NCI-H1048 (cell line): ENCODE data around the gene ALG2.
"Not testable (repeated sequence)": the region's sequence is repeated elsewhere in the genome, so short reads cannot be mapped to it uniquely, and the experiment has no call there.

Experiments used
- DNase-seq: peaks from one replicate; lab custom pipeline; 2025; lab: John Stamatoyannopoulos, UW

ALG2 gene

DNA sequence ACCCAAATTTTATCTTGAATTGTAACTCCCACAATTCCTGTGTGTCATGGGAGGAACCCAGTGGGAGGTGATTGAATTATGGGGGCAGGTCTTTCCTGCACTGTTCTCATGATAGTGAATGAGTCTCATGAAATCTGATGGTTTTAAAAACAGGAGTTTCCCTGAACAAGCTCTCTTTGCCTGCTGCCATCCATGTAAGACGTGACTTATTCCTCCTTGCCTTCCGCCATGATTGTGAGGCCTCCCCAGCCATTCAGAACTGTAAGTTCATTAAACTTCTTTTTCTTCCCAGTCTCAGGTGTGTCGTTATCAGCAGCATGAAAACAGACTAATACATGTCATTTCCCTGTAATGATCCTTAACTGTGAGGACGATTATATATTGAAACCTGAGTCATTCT, 16.1 kb upstream of the ALG2 start:
- DNase-seq: not testable (repeated sequence)

DNA sequence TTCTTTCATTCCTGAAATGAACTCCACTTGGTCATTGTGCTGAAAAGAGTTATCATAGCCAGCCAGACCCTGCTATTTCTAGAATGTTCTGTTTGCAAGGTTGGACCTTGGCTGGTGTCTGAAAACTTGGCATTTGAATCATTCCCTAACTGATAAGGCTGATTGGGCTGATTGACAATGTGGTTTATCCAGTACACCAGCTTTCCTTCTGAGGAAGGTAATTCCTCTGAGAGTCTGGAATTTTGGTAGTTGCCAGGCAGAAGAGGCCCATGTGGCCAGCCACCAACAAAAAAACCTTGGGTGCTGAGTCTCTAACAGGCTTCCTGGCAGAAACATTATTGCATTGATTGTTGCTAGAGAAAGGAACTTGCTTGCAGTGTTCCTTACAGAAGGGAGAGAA, 15.6 kb upstream of the ALG2 start:
- no peak for DNase-seq

DNA sequence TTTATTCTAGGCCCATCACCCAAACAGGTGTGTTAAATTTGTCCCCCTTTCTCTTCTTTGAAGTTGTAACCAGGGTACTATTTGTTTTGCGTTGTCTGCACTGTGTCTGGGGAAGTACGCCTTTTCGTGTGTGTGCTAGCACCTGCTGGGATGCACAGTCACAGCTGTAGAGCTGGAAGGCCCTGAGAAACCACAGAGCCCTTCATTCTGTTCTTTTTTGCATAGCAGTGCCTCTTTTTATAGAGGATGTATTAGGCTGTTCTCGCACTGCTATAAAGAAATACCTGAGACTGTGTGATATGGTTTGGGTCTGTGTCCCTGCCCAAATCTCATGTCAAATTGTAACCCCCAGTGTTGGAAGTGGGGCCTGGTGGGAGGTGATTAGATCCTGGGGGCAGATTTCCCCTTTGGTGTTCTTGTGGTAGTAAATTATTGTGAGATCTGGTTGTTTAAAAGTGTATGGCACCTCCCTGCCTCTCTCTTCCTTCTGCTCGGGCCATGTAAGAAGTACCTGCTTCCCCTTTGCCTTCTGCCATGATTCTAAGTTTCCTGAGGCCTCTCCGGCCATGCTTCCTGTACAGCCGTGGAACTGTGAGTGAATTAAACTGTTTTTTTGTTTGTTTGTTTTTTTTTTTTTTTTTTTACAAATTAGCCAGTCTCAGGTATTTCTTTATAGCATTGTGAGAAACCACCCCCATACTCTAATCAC, 14.3 kb upstream of the ALG2 start:
- no peak for DNase-seq

DNA sequence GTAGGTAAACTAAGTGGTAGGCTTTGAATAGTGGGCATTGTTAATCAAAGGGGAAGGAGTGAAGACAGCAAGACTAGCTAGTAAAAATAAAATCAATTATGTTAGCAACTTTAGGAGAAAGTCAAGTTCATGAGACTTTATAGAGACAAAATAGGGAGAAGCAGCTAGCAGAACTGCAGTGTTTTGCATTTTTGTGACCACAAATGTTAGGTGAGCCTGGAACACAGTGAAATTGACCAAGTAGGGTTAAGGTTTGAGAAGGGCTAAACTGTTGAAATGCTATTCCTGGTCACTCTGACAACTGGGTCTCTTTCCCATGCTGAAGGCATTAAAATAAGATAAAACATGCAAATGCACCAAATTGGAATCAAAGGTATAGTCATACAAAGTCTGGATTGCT, 13.3 kb upstream of the ALG2 start:
- DNase-seq: no peak

DNA sequence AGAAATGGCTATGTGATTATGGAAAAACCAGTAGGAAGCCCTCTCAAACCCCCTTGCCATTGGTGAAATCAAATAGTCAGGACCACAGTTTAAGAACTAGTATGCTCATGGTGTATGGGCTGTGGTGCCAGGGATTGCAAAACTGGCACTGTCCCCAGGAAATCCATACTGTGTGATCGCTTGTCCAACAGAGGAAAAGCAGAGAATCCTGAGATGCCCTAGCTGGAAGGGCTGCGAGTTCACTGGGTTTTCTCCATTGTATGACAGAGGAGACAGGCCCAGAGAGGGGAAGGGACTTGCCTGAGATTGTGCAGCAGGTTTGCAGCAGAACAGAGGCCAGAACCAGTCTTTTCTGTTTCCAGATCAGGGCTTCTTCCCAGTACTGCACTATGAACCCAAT, 12.9 kb upstream of the ALG2 start:
- no peak for DNase-seq

DNA sequence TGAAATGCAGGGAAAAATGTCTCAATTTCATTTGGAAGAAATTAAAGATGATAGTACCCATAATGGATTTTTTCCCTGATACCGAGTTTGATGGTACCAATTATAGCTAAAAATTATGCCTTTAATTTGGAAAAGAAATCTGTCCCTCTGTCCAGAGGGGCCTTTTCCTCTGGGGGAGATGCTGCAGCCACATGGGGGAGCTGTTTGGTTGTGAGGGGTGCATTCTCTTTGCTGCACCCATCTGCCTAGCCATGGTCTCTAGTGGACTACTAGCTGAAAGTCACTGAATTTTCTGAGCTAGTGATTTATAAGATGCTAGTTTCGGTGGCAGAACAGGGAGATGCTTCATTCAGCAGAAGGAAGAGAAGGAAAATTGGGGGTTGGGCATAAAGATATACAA, 10.0 kb upstream of the ALG2 start:
- no peak for DNase-seq

DNA sequence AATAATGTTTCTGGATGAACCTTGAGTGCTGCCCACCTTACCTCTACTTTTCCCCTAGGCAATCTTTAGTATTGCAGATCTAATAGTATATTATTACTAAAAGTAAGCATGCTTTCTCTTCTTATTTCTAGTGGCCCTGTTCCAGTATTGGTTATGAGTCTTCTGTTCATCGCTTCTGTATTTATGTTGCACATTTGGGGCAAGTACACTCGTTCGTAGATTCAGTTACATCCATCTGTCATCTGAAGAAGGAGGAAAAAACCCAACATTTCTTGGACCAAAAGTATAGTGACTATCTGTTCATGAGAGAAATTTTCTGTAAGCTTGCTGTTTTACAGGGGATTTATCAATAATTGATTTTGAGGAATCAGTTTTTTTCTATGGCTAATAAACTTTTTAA, 8.5 kb upstream of the ALG2 start:
- no peak for DNase-seq

DNA sequence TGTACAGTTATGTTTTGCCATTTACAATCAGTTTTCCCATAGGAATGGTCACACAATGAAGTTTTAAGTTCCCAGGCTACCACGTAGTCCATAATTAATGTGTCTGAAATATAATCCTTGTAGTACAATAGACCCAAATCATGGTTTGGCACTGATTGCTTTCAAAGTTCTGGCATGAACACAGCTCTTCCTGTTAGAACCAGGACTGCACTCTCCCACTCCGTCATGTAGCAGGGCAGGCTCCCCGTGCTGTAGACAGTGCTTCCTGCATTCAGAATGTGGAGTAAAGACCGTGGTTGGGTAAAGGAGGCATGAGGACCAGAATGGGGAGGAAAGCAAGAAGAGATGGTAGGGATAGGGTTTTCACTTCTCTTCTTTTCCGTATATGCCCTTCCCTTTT, 4.3 kb upstream of the ALG2 start:
- no peak for DNase-seq

DNA sequence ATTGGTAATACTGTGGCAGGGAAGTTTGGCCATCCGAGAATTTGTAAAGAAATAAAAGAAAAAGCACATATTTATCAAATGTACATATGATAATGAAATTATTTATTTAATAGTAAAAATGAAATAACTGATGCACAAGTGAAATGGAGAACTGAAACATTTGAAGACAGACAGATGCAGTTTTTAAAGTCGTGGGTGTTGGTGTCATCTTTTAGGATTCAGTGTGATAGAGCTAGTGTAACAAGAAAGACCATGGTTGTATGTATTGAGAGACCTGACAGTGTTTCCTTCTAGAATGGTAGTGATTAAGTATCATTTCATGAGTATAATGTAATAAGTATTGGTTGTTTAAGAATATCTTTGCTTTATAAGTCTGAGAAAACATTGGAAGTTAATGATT, 2.7 kb upstream of the ALG2 start:
- DNase-seq: no peak

DNA sequence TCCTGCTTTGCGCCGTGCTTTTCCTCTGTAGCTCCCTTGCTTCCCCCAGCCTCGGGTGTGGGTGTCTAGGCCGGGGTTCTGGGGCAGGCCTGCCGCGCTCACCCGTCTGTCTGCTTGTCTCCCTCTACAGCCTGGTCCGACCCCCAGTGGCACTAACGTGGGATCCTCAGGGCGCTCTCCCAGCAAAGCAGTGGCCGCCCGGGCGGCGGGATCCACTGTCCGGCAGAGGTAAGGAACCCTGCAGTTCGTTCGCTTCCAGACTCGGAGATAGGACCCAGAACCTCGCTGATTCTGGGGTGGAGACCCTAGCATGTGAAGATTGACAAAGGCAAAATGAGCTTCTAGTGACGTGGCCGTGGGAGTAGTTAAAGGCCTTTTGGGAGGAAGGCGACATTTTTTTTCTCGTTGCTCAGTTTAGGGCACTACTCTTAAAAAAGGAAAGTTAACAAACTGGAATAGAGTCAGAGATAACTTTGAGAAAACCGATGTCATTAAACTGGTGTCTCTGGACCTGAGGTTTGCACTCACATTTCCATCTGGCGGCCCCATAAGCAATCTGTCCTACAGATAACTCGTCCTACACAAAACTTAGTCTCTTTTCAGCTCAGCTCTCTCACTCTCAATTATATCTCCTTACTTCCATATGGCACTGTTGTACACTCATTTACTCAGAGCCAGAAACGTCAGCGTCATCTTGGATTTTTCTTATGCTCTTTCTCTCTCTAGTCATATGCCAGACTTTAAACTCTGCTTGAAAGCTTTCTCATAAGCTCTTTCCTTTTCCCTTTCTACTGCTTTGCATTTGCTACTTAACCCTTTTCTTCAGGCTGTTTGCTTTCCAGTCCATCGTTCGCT, 901 bp upstream of the ALG2 start:
- no peak for DNase-seq

DNA sequence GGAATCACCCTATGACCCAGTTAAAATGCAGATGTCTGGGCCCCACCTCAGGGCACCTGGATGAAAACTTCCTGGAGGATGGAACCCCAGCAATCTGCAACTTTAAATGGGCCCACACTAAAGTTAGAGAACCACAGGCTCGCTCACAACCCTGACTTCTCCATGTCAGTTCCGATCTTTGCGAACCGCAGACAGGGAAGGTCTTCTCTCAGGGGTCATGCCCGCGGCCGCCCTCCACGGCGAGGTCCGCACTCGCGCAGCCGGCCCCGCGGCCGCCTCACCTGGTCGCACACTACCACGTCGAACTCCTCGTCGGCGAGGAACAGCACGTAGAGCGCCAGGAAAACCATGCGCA, 499 bp downstream of the ALG2 start:
- no peak for DNase-seq

DNA sequence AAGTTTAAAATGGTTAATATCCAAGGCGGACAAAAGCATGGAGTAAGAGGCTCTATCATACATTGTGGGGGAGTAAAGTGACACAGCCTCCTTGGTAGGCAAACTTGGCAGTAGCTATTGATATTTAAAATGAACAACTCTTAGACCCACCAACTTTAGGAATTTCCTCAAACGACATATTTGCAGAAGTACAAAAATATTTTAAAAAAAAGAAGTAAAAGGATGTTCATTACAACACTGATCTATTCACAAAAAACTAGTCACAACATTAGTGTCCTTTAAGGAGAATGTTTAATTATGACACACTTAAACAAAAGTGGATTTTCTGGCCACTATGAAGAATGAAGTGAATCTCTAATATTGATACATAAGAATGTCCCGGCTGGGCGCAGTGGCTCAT, 1.7 kb downstream of the ALG2 start:
- DNase-seq: no peak

DNA sequence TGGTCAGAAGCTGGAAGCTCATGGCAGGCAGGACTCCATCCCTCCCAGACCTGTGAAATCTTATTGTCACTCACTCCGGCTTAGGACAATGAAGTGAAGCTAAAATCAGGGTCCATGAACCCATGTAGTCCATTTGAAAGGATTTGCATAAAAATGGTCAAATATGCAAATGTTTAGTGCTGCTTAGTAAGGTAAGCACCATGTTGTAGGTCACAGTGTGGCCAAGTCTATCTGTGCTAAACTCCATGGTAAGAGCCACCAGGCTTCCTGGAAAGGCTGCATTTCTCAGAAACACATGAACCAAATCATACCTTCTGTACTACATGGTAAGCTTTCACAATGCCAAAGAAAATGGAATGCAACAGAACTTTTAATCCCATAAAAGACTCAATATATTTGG, 5.7 kb downstream of the ALG2 start:
- no peak for DNase-seq

DNA sequence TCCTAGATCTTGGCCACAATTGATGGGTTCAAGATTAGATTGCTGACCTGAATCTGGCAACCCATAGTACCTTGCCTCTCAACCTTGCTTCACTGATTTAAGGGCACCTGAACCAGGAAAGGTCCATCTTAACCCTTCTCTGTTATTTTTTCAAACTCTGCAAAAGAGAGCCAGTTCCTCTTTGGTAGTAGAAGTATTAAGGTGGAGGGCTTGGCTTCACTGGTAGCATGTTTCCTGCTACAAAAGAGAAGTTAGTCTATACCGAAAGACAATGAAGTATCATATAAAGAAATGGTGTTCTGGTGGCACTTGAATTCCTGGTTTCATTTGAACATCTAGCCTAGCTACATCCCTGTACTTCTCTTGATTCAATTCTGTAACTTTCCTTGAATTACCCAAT, 8.5 kb downstream of the ALG2 start:
- no peak for DNase-seq

DNA sequence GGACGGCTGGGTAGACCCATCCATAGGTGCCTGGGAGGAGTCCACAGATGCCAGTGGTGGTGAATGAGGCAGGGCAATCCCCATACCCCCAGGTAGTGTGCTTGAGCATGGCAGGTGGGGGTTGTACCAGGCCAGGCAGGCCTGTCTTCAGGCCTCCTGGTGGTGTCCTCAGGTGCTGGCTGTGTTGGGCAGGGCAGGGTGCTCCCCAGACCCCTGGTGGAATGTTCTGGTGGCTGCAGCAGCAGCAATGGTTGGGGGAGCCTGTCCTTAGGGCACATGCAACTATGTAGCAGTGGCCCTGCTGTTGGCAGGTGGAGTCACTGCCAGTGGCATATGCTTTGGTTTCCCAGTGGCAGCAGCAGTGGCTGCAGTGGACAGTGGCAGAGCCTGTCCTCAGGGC, 10.0 kb downstream of the ALG2 start:
- no peak for DNase-seq

DNA sequence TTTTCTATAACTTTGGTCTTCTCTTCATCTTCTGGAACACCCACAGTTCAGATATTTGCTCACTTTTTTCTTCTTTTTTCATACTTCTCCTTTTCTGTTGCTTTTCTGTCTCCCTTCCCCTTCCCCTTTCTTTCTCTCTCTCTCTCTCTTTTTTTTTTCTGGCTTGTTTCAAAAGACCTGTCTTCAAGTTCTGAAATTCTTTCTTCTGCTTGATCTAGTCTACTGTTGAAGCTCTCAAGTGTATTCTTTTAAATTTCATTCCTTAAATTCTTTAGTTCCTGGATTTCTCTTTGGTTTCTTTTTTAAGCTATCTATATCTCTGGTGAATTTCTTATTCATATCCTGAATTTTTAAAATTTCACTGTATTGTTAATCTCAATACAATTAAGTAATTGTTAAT, 11.2 kb downstream of the ALG2 start:
- no peak for DNase-seq

DNA sequence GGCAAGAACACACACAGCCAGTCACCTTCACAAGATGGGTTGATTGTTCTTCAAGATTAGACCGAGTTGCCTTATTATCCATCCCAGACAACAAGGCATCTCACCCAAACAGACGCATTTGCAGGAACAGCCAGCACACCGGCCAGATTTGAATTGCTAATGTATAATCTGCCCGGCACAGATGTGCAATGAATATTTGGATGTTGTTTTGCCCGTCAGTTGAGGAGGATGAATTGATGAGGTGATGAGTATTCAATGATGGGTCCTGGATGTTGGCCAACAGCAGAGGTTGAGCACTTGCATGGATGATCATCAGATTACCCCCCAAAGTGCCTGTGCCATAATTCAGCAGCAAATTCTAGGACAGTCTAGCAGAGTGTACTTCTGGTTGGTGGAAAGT, 20.1 kb downstream of the ALG2 start:
- no peak for DNase-seq

DNA sequence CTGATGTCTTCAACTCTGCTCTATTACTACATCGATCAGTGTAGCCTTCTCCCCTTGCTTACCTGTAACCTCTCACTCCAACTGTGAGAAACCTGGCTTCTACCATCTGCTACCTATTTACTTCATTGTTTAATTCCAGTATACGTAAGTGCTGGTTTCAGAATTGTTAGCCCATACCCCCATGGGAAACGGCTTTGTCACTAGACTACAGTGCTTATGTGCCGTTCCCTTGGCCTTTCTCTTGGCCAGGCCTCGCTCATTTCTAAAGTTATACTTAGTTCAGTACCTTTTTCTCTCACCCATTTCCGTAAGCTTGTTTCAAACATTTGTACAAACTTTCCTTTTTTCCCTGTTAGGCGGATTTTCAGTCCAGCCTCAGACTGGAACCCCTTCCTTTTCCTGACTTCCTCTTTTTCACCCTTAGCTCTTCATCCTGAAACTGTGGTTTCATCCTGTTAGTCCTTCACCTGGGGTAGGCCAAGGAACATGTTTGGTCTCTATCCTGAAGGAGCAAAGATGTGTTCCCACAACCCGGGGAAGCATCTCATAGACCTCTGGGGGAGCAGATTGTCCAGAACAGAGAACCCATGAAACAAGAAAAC, 21.7 kb downstream of the ALG2 start:
- no peak for DNase-seq

DNA sequence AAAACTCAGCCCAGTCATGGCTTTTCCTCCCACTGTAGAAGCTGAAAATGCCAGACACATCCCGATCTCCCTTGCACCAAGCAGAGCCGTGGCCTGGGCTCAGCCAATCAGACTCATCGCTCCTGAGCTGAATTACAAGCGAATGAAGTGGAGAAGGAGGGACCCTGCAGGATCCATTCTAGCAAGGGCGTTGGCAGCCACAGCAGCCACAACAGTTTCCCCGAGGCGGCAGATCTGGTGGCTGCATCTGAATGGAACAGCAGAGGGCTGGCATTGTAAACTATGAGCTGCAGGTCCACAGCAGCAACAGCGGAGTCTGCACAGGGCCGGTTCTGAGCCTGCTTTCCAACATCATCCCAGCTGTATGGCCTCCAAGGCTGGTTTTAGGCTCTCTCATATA, 23.8 kb downstream of the ALG2 start:
- no peak for DNase-seq

DNA sequence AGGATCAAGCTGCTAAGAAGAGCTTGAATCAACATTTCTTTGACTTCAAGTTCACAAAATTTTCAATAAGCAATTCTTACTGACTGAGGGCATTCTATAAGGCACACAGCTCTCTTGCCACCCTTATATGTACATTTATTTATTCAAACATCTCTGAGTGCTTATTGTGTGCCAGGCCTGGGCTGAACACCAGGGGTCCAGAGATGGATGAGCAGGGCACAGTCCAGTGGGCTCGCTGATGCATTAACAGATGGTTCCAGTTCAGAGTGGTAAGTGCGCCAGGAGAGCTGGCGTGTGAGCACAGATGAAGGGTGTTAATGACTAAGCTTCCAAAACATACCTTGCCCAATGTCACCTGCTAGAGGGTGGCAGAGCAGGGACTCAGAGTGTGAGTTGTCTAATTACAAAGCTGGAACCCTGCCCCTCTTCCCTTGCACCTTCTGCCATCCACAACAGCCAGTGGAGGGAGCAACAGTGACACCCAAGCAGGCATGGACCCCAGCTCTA, 24.6 kb downstream of the ALG2 start:
- no peak for DNase-seq

DNA sequence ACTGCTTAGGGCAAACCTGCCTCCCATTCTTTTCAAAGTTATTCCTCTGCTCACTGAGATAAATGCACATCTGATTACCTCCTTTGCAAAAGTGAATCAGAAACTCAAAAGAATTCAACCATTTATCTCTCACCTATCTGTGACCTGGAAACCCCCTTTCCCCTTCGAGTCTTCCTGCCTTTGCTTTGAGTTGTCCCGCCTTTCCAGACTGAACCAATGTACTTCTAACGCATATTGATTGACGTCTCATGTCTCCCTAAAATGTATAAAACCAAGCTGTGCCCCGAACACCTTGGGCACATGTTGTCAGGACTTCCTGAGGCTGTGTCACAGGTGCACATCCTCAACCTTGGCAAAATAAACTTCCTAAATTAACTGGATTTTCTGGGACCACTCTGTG, 25.3 kb downstream of the ALG2 start:
- DNase-seq: not testable (repeated sequence)

DNA sequence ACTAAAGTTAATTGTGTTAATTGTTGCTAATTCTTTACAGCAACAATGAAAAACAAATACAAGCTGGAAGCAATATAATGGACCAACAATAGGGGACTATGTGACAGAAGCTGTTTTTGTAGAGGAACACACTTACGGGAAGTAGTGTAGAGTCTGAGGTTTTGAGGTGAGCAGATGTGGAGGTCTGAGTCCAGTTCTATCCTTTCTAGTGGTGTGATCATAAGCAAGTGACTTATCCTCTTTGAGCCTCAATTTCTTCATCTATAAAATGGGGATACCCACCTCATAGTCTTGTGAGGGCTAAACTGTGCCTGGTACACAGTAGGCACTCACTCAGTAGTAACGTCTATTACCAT, 28.3 kb downstream of the ALG2 start:
- no peak for DNase-seq

DNA sequence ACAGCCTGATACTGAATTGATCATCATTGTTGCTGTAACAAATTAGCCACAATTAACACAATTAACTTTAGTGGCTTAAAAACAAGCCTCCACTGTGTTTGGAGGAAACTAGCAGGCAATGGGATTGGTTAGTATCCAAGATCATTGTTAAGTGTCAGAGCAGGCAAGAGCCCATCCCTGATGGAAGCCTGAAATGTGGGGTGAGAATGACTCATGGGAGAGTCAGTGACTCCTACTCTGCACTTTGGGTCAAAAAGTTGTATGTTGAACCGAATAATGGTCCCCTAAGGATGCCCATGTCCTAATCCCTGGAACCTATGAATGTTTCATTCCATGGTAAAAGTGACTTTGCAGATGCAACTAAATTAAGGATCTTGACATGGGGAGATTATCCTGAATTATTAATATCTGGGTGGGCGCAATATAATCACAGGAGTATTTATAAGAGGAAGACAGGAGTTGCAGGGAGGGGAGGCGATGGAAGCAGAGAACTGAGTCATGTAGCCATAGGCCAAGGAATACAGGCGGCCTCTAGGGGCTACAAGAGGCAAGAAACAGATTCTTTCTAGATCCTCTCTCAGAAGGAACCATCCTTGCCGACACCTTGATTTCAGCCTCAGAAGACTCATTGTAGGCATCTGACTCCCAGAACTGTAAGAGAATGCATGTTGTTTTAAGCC, 28.8 kb downstream of the ALG2 start:
- DNase-seq: no peak
